NCI-H524 (cell line): ENCODE data around the gene FADS1.

ENCODE experiments used
- DNase-seq, 2 experiments: peaks; one replicate each; lab custom pipeline; 2025; lab: John Stamatoyannopoulos, UW

FADS1 gene

DNA sequence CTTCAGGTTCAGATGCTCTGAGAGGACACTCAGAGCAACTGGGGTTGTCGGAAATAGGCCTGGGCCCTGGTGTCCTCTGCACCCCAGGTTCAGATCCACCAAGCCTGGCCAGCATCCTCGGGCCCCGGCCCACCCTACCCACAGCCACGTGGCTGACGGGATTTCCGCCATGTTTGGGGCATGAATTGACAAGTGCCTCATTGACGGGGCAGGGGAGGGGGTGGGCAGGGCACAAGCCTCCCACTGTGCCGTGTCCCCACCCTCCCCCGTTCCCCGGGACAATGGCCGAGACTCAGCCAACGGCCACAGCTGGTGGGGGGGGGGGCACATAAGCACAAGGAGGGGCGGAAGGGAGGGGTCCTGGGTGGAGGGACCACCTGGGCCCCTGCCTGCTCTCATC is 55.9 kb downstream of the FADS1 start:
- DNase-seq, result no peak

- DNase-seq, result no peak
Measured at GRCh38 chr11:61757213-61757862, 59.5 kb downstream of the FADS1 start.

DNA sequence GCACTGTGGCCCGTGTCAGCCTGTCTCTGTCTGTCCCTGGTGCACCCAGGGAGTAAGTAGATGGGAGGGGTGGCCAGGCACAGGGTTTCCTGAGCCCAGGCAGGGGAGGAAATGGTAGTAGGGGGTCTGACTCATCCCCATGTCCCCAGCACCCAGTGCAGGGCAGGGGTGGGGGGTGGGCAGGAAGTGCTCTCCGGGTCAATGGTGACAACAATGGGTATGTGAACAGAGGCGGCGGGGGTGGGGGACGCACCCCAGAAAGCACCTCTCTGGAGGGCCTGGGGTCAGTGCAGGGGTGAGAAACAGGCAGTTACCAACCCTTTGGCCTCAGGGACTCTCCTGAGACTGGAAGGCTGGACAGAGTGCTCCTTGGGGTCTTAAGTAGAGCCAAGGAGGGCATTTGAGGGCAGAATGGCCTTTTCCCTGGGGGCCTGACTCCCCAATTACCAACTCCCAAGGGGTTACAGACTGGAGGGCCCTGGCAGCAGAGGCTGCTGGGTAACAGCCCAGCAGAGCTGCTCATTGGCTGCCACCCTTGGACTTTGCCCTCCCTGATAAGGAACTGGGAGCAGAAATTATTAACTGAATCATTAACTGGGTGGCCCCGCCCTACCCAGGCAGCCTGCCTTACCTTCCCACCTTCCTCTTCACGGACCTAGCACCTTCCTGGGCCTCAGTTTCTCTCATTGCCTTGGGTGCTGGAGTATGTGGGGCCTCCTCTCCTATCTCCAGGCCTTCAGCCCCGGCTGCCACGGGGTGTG is 60.2 kb downstream of the FADS1 start:
- no peak for DNase-seq

GRCh38 chr11:61756147-61756451 is 60.7 kb downstream of the FADS1 start:
- no peak for DNase-seq

DNA sequence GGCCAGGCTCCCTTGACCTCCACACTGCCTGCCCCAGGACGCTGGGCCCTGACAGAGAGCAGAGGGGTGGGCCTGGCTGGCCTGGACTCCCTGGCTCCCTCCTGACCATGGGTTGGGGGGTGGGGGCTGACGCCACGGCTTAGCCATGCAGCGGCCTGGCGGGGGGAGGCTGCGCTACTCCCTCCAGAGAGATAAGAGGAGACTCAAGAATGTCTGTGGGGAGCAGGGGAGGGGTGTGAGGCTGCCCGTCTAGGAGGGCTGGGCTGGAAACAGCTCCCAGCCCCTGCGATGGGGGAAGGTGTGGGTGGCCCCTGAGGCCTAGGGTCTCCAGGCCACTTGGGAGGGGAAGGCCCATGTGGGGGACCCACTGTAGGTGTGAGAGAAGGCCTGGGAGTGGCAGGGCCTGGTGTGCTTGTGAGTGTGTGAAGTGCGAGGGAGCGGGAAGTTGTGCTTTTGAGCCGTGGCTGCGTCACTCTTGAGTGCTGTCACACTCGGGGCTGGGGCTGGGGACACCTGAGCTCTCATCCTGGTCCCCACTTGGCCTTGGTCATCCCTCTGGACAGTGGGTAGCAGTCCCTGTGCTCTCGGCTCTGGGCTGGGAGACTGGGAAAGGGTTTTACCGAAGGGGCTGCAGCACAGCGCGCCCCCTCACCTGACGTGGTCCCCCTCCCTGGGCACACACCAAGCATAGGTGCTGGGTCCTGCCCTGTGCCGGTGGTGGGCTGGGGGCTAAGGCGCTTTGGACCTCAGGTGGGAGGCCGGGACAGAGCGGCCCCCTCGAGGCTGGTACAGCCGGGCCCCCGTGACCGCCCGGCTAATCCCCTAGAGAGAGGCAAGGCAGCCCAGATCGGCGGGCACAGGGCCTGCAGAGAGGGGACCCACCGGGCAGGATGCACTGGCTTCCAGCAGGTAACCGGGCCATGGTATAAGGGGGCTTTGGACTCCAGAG is 62.0 kb downstream of the FADS1 start:
- no peak for DNase-seq

- no peak for DNase-seq
Measured at GRCh38 chr11:61753672-61754071, 63.1 kb downstream of the FADS1 start.

DNA sequence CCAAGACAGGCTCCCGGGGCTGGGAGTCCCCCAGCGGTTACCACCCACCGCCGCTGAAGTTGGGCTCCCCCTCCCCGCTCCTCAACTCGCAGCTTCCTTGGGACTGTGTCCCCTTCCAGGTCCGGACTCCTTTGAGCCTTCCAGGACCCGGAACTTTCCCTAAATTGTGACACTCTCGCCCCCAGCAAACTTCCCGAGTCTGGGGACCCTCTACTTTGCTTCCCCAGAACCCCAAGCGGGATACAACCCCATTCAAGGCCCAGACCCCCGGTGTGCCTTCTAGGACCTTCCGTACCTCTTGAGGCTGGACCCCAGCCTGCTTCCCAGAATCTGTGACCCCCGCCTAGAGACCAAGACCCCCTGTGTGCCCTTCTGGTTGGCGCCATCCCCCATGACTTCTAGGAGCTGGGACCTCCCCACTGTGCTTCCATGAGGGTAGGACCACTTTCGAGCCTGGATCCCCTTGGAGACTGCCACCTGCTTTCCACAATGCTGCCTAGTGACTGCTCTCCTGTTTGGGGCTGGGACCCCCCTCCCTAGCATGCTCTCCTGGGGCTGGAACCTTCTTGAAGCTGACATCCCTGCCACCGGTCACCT is 63.8 kb downstream of the FADS1 start:
- DNase-seq, result no peak

GRCh38 chr11:61752117-61752924 is 64.5 kb downstream of the FADS1 start, which contains the start of gene MYRF:
MYRF (plus strand) TSS chr11:61752636; CDS start chr11:61752745, 109 bp downstream.
- no peak for DNase-seq

GRCh38 chr11:61751384-61751783 is 65.4 kb downstream of the FADS1 start:
- DNase-seq, result no peak

GRCh38 chr11:61750631-61751273 is 66.1 kb downstream of the FADS1 start:
- DNase-seq, result no peak
